HG03064 (cell line): ENCODE results near the gene ACTR1A.
A peak's percentile ranks its signal among the peaks of the same experiment; 100 is the strongest.
"Not testable (repeated sequence)": the region's sequence is repeated elsewhere in the genome, so short reads cannot be mapped to it uniquely, and the experiment has no call there.

Experiments used
- ATAC-seq: cut with Tn5 transposase; IDR thresholded peaks from one replicate; pipeline ENCODE4 v1.9.1; 2021; ENCODE audit warnings: low read depth; ENCODE audit not compliant: unreplicated experiment

Gene ACTR1A

GRCh38 chr10:102458656-102459055 is 43.9 kb downstream of the ACTR1A start:
- ATAC-seq: no peak

DNA sequence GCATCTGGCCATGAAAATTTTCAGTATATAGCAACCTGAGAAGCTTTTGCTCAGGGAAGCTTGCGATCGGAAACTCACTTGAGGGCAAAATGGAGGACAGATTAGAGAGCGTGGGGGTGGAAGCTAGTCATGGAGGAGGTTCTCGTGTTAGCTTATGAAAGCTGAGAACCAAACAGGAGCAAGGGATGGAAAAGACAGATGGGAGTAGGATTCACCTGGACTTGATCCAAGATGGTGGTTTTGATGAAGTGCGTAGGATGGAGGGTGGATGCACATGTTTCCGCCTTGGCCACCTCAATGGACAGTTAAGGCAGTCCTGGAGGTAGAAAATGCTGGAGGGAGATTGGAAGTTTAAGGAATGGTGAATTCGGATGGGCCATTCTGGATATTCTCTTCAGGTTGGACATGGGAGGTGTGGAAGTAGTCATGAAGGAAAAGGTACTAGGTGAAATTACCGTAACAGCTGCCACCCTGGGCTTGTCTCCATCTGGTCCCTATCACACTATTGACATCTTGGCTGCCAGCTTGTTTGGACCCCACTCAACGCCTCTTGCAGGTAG is 44.8 kb downstream of the ACTR1A start:
- no peak for ATAC-seq

DNA sequence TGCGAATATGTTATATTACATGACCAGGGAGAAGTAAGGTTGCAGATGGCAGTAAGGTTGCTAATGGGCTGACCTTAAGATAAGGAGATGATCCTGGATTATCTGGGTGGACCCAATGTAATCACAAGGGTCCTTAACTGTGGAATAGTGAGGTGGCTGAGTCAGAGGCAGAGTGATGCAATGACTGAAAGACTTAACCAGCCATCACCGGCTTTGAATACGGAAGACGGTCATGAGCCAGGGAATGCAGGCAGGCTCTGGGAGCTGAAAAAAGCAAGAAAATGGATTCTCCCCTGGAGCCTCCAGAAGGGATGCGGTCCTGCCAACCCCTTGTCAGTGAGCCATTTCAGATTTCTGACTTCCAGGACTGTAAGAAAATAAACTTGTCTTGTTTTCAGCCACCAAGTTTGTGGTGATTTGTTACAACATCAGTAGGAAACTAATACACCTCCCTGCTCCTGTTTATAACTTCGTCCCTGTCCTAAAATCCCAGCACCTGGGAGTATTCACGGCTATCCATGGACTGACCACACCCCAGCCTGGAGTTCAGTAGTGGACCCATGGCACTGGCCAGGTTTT is 46.5 kb downstream of the ACTR1A start:
- no peak for ATAC-seq

DNA sequence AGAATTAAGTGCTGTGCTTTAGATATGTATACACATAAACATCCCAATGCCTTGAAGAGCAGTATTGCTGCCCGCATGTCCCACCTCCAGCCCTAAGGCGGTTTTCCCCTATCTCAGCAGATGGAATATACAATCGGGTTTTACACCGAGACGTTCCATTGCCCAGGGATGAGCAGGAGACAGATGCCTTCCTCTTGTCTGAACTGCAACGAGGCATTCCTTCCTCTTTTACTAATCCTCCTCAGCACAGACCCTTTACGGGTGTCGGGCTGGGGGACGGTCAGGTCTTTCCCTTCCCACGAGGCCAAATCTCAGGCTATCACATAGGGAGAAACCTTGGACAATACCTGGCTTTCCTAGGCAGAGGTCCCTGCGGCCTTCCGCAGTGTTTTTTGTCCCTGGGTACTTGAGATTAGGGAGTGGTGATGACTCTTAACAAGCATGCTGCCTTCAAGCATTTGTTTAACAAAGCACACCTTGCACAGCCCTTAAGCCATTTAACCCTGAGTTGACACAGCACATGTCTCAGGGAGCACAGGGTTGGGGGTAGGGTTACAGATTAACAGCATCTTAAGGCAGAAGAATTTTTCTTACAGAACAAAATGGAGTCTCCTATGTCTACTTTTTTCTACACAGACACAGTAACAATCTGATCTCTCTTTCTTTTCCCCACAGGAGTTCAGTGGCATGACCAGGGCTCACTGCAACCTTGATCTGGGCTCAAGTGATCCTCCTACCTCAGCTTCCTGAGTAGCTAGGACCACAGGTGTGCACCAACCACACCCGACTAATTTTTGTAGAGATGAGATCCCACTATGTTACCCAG is 47.6 kb downstream of the ACTR1A start:
- not testable (repeated sequence) for ATAC-seq

DNA sequence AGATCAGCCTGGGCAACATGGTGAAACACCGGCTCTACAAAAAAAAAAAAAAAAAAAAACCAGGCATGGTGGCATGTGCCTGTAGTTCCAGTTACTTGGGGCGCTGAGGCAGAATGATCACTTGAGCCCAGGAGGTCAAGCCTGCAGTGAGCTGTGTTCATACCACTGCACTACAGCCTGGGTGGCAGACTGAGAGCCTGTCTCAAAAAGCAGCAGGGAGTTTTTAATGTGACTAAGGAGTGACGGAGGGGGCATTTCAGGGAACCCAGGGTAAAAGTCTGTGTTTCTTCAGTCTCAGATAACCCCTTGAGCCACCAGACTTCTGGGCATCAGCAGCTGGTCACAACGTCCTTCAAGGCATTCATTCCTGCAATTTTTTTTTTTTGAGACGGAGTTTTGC is 49.0 kb downstream of the ACTR1A start:
- ATAC-seq: no peak

DNA sequence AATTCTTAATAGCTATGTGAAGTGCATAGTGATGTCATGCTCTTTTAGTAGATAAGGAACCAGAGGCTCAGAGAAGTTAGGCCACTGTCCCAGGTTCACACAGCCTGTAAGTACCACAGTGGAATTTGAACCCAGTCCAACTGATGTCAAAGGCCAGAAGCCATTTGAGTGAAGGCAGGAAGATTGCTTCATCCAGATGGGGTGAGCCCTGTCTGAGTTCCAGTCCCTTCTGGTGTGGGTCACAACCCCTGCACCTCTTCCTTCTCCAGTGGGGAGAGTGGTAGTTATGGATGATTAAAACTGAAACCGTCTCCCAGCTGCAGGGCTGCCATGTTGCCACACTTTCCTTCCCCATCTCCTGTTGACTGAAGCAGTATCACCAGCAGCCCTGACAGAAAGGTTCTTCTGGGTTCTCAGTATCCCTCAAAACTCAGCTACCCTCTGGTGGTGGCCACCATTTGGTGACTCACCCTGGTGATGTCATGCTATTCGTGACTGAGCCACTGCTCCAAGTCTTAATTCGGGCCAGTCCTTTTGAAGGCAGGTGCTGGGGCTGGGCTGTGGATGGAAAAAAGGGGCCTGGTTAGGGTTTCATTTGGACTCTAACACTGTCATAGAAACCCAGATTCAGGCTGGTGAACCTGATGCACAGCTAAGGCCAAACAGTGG is 49.7 kb downstream of the ACTR1A start:
- no peak for ATAC-seq

DNA sequence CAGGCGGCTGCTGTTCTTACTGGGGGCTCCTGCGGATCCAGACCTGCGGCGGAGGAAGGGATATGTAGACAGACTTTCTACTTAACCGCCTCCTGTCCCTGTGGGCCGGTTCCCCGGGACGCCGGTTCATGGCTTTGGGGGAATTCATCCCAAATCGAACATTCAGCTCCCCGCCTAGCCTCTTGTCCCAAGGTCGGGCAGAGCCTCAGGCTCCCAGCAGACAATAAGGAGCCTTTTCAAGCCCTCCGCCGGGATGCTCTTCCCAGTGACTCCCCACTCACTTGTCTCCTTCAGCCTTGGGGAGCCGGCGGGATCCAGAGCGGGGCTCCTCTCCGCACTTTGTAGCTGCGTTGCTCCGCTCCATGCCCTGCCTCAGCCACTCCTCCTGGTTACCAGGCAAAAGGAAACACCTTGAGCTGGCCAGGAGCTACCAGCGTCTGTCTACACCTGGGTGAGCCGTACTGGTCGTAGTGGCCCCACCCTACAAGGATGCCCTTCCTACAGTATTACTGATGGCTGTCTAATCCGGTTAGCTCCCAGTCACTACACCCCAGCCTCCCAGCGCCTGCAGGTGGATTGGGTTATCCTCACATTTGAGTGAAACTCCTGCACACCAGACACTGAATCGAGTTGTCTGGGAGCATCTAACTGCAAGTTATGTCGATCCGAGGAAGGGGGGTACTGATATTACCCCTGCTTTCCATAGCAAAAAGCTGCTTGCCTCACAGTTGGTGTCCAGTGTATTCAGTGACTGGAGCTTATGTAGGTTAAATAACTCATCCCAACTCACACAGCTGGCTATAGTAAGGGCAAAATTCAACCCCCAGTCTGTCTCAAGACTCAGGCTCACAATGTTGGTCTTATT is 51.2 kb downstream of the ACTR1A start, which contains the start of gene C10orf95:
Gene C10orf95, minus strand, starts transcription at position 439 of the 865 bp plus-strand sequence. CDS start 450 bp downstream, outside the sequence.
- ATAC-seq: no peak

- peak; percentile 60 for ATAC-seq
These were observed 52.0 kb downstream of the ACTR1A start for GRCh38 chr10:102450374-102451104.

DNA sequence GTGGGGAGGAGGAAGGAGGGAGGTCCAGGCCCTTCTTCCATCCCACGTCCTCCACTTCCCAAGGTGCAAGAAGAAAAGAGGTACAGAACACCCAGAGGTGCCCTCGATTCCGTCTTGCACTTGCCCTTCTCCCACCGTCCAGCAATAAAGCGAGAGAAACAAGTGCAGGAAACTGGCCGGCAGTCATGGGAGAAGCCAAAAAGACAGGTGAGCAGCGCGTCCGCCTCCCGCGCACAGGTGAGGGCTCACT is 52.5 kb downstream of the ACTR1A start:
- ATAC-seq: no peak

- no peak for ATAC-seq
These were observed 53.0 kb downstream of the ACTR1A start for GRCh38 chr10:102449321-102450123.

- ATAC-seq: no peak
These were observed 57.7 kb downstream of the ACTR1A start for GRCh38 chr10:102444851-102445250.

DNA sequence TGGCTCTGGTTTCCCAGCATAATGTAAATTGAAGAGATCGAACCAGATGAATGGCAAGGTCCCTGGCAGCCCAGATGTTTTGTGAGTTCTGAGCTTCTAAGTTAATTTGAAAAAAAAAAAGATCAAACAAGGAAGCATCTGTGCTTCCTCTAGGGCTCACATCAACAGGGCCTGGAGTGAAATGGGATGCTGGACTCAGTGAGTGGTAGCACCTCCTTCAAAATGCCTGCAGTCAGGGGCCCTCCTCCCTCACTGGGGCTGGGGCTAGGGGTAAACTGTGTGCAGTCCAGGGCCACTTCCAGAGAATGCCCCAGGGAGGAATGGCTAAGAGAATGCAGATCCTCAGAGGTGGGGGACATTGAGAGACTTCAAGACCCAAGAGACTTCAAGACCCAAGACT is 64.1 kb downstream of the ACTR1A start:
- no peak for ATAC-seq

DNA sequence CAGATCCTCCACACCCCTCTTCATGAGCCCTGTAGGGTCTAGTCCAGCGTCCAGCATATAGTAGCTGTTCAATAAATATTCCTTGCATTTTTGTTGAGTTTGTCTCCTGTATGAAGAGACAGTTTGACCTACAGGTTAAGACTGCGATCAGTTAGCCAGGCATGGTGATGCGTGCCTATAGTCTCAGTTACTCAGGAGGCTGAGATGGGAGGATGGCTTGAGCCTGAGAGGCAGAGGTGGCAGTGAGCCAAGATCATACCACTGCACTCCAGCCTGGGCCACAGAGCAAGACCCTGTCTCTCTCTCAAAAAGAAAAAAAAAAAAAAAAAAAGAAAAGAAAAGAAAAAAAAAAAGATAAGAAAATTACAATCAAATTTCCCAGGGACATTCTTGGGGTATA is 65.0 kb downstream of the ACTR1A start:
- ATAC-seq: no peak

DNA sequence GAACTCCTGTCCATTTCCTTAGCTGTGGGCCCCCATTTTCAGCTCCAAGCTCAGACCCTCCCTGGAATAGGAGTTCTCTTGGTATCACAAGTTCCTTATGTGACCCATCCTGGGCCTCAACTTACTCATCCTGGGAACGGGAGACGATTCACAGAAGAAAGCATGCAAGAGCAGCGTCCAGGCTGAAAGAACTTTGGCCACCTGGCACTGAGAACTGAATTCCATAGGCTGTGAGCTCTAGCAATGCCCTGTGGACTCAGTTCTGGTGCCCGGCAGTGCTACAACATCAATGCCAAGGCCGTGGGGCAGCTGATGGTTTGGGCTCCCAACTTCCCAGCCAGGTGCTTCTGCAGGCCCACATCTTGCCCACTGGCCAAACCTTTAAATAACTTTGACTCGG is 66.2 kb downstream of the ACTR1A start:
- no peak for ATAC-seq

- ATAC-seq: no peak
These were observed 66.8 kb downstream of the ACTR1A start for GRCh38 chr10:102435529-102436233.

GRCh38 chr10:102435133-102435497 is 67.4 kb downstream of the ACTR1A start:
- ATAC-seq: no peak

DNA sequence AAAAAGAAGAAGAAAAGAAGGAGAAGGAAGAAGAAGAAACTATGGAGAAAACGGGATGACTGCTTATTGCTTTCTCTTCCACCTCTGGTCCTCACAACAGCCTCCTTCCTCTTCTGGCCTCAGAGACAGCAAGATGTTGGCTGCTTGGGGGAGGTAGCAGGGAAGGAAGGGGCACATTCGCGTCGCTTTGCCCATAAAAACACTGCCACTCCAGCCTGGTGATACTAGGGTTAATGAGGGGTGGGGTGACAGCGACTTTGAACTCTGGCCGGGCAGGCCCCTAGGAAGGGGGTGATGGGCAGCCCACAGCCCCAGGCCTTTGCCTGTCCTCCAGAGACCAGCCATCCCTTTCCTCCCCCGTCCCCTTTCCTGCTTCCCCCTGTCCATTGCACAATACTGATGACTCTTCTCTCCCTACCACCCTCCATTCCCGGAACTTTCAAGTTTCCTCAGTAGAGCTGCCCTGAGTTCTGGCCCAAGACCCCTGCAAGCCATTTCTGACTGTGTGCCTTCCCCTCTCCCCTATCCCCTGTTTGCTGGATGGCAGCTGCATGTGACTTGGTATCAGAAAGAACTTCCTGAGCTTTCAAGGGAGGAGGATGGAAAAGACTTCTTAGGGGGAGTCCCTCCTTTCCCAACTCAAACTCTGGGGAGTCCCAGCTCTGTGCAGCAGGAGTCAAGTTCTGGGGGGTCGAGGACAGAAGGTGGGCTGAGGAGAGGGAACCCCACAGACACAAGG is 67.9 kb downstream of the ACTR1A start:
- ATAC-seq: no peak

DNA sequence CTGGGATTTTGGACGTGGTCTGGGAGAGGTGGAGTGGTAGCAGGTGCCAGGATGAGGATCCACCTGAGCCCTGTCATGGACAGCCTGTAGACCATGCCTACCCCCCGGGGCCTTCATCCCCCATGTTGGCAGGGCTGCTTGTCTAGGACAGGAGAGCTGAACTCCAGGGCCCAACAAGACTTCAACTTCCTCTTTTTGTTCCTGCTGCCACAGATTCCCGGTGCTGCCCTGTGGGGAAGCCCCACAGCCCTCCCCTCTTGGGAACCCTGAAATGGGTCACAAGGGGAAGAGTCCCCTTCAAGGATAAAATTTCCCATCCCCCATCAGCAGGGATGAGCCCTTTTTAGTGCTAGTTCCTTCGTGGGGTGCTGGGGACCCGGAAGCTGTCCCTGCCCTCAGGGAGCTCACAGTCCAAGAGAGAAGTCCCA is 68.9 kb downstream of the ACTR1A start:
- no peak for ATAC-seq
